HG03354 (cell line): Measurements from ENCODE around the gene CNIH2.
"Not testable (repeated sequence)": the region's sequence is repeated elsewhere in the genome, so short reads cannot be mapped to it uniquely, and the experiment has no call there.

ENCODE experiments used
- ATAC-seq: cut with Tn5 transposase; IDR thresholded peaks from one replicate; pipeline ENCODE4 v1.9.1; 2021; ENCODE audit warnings: mild to moderate bottlenecking; ENCODE audit not compliant: unreplicated experiment, poor library complexity, severe bottlenecking

Gene CNIH2

GRCh38 chr11:66274219-66274618, 3.8 kb upstream of the CNIH2 start:
- ATAC-seq: no peak

GRCh38 chr11:66275396-66275795, 2.6 kb upstream of the CNIH2 start:
- ATAC-seq: no peak

GRCh38 chr11:66275984-66276612, 1.9 kb upstream of the CNIH2 start:
- no peak for ATAC-seq

GRCh38 chr11:66276619-66277018, 1.4 kb upstream of the CNIH2 start:
- ATAC-seq: not testable (repeated sequence)

GRCh38 chr11:66277064-66277463, 911 bp upstream of the CNIH2 start:
- ATAC-seq: not testable (repeated sequence)

- no peak for ATAC-seq
These were observed 552 bp downstream of the CNIH2 start for GRCh38 chr11:66278363-66279091.

- ATAC-seq: no peak
These were observed 1.2 kb downstream of the CNIH2 start for GRCh38 chr11:66279092-66279734.

GRCh38 chr11:66280428-66280827, 2.5 kb downstream of the CNIH2 start:
- no peak for ATAC-seq

GRCh38 chr11:66281001-66281400, 3.0 kb downstream of the CNIH2 start:
- no peak for ATAC-seq

GRCh38 chr11:66281776-66282467, 3.9 kb downstream of the CNIH2 start:
- ATAC-seq: no peak

- peak; percentile 80 for ATAC-seq
These were observed 4.8 kb downstream of the CNIH2 start for GRCh38 chr11:66282468-66283455.

GRCh38 chr11:66283461-66284105, 5.6 kb downstream of the CNIH2 start:
- no peak for ATAC-seq

GRCh38 chr11:66284526-66285078, 6.6 kb downstream of the CNIH2 start:
- ATAC-seq: no peak

- no peak for ATAC-seq
These were observed 7.4 kb downstream of the CNIH2 start for GRCh38 chr11:66285250-66285947.

- ATAC-seq: no peak
These were observed 8.7 kb downstream of the CNIH2 start for GRCh38 chr11:66286699-66287098.

- no peak for ATAC-seq
These were observed 9.4 kb downstream of the CNIH2 start for GRCh38 chr11:66287211-66287888.

- no peak for ATAC-seq
These were observed 10.1 kb downstream of the CNIH2 start for GRCh38 chr11:66287889-66288670.
